GM21619 (cell line): ENCODE data around the gene TEX54.

Experiments used
- ATAC-seq: cut with Tn5 transposase; IDR thresholded peaks from one replicate; pipeline ENCODE4 v1.9.1; 2021; ENCODE audit not compliant: unreplicated experiment

The TEX54 gene

GRCh38 chr11:62789576-62789975, 43.1 kb downstream of the TEX54 start:
- ATAC-seq = no peak

- no peak for ATAC-seq
Observed at GRCh38 chr11:62788991-62789390, 43.6 kb downstream of the TEX54 start.

- ATAC-seq = peak; percentile 57
Observed at GRCh38 chr11:62787005-62787759, 45.5 kb downstream of the TEX54 start, which contains the start of gene TMEM179B. Gene TMEM179B, plus strand, starts transcription at chr11:62787402. Its CDS starts 30 bp downstream, at chr11:62787432.

GRCh38 chr11:62786318-62787004, 46.2 kb downstream of the TEX54 start:
- ATAC-seq = peak; percentile 70

- no peak for ATAC-seq
Observed at GRCh38 chr11:62782753-62783152, 49.9 kb downstream of the TEX54 start.
